ENCODE results near the gene FGF5. TPM values are rescaled to one million over a fixed set of nuclear protein-coding genes. Genes with fewer than 3 reads are reported as not detected.
"Not testable (repeated sequence)": the region's sequence is repeated elsewhere in the genome, so short reads cannot be mapped to it uniquely, and the experiment has no call there.

The FGF5 gene
- total RNA-seq, 1 donor from 2014 or later = 0.02 TPM

GRCh38 chr4:80276931-80277330 lies 10.5 kb downstream of the FGF5 start:
- no peak for DNase-seq (ENCODE audit: low spot score)
- H3K4me3 Mint-ChIP-seq (ENCODE audit: low read depth) = no peak overlapping the region
- no peaks in the 10 kb centered on the region for H3K36me3 Mint-ChIP-seq (ENCODE audit: low read depth)
- H3K4me1 Mint-ChIP-seq (ENCODE audit: low read depth) = no peaks in the 10 kb centered on the region
- H3K9me3 Mint-ChIP-seq = no peaks in the 10 kb centered on the region
- intact Hi-C loops (cut with micrococcal nuclease) = no loop called here
- H3K27ac Mint-ChIP-seq = no peak overlapping the region
- H3K27me3 Mint-ChIP-seq (ENCODE audit: low read depth) = peaks cover 14% of the 10 kb centered on the region

GRCh38 chr4:80279751-80280150 lies 13.3 kb downstream of the FGF5 start:
- H3K27ac Mint-ChIP-seq = no peak overlapping the region
- no peak for DNase-seq (ENCODE audit: low spot score)
- H3K4me3 Mint-ChIP-seq (ENCODE audit: low read depth) = no peak overlapping the region
- no peaks in the 10 kb centered on the region for H3K36me3 Mint-ChIP-seq (ENCODE audit: low read depth)
- intact Hi-C loops (cut with micrococcal nuclease) = no loop called here
- peaks cover 10% of the 10 kb centered on the region for H3K27me3 Mint-ChIP-seq (ENCODE audit: low read depth)
- H3K4me1 Mint-ChIP-seq (ENCODE audit: low read depth) = no peaks in the 10 kb centered on the region
- no peaks in the 10 kb centered on the region for H3K9me3 Mint-ChIP-seq

- no peaks in the 10 kb centered on the region for H3K4me1 Mint-ChIP-seq (ENCODE audit: low read depth)
Observed at GRCh38 chr4:80286451-80286850, 20.0 kb downstream of the FGF5 start.

GRCh38 chr4:80290665-80291064 lies 24.2 kb downstream of the FGF5 start:
- H3K27me3 Mint-ChIP-seq (ENCODE audit: low read depth); H3K4me3 Mint-ChIP-seq (ENCODE audit: low read depth); H3K9me3 Mint-ChIP-seq; H3K27ac Mint-ChIP-seq; intact Hi-C loops (cut with micrococcal nuclease); H3K36me3 Mint-ChIP-seq (ENCODE audit: low read depth); DNase-seq (ENCODE audit: low spot score); H3K4me1 Mint-ChIP-seq (ENCODE audit: low read depth): not testable (repeated sequence)

More at GRCh38 chr4:80286451-80286850, 20.0 kb downstream of the FGF5 start:
- H3K4me3 Mint-ChIP-seq (ENCODE audit: low read depth) = no peak overlapping the region
- no peaks in the 10 kb centered on the region for H3K9me3 Mint-ChIP-seq
- H3K27me3 Mint-ChIP-seq (ENCODE audit: low read depth) = peaks cover 7% of the 10 kb centered on the region
- intact Hi-C loops (cut with micrococcal nuclease) = no loop called here
- H3K36me3 Mint-ChIP-seq (ENCODE audit: low read depth) = no peaks in the 10 kb centered on the region
- DNase-seq (ENCODE audit: low spot score) = no peak
- no peak overlapping the region for H3K27ac Mint-ChIP-seq

- Mint-ChIP-seq H3K9me3 (no peaks in the 10 kb centered on the region), H3K36me3 (ENCODE audit: low read depth) (no peaks in the 10 kb centered on the region), H3K4me1 (ENCODE audit: low read depth) (no peaks in the 10 kb centered on the region), H3K4me3 (ENCODE audit: low read depth) (no peak overlapping the region), H3K27ac (no peak overlapping the region), H3K27me3 (ENCODE audit: low read depth) (peaks cover 3% of the 10 kb centered on the region)
- no peak for DNase-seq (ENCODE audit: low spot score)
- intact Hi-C loops (cut with micrococcal nuclease) = no loop called here
Observed at GRCh38 chr4:80294206-80294605, 27.7 kb downstream of the FGF5 start.

GRCh38 chr4:80295336-80295735 lies 28.9 kb downstream of the FGF5 start:
- no peaks in the 10 kb centered on the region for H3K9me3 Mint-ChIP-seq
- DNase-seq (ENCODE audit: low spot score) = no peak
- H3K4me1 Mint-ChIP-seq (ENCODE audit: low read depth) = no peaks in the 10 kb centered on the region
- intact Hi-C loops (cut with micrococcal nuclease) = no loop called here
- no peak overlapping the region for H3K4me3 Mint-ChIP-seq (ENCODE audit: low read depth)
- no peaks in the 10 kb centered on the region for H3K36me3 Mint-ChIP-seq (ENCODE audit: low read depth)
- H3K27me3 Mint-ChIP-seq (ENCODE audit: low read depth) = peaks cover 3% of the 10 kb centered on the region
- no peak overlapping the region for H3K27ac Mint-ChIP-seq

GRCh38 chr4:80295826-80296225 lies 29.4 kb downstream of the FGF5 start:
- no peaks in the 10 kb centered on the region for H3K4me1 Mint-ChIP-seq (ENCODE audit: low read depth)
- DNase-seq (ENCODE audit: low spot score) = no peak
- H3K4me3 Mint-ChIP-seq (ENCODE audit: low read depth) = no peak overlapping the region
- no peaks in the 10 kb centered on the region for H3K9me3 Mint-ChIP-seq
- H3K27me3 Mint-ChIP-seq (ENCODE audit: low read depth) = peaks cover 3% of the 10 kb centered on the region
- intact Hi-C loops (cut with micrococcal nuclease) = no loop called here
- H3K27ac Mint-ChIP-seq = no peak overlapping the region
- no peaks in the 10 kb centered on the region for H3K36me3 Mint-ChIP-seq (ENCODE audit: low read depth)

GRCh38 chr4:80301884-80302283 lies 35.4 kb downstream of the FGF5 start:
- H3K36me3 Mint-ChIP-seq (ENCODE audit: low read depth) = no peaks in the 10 kb centered on the region
- intact Hi-C loops (cut with micrococcal nuclease) = no loop called here

GRCh38 chr4:80302616-80303223 lies 36.3 kb downstream of the FGF5 start:
- no peak for DNase-seq (ENCODE audit: low spot score)
- H3K27me3 Mint-ChIP-seq (ENCODE audit: low read depth) = peaks cover 2% of the 10 kb centered on the region
- H3K36me3 Mint-ChIP-seq (ENCODE audit: low read depth) = no peaks in the 10 kb centered on the region
- intact Hi-C loops (cut with micrococcal nuclease) = no loop called here
- H3K27ac Mint-ChIP-seq = no peak overlapping the region
- H3K4me1 Mint-ChIP-seq (ENCODE audit: low read depth) = no peaks in the 10 kb centered on the region
- H3K9me3 Mint-ChIP-seq = no peaks in the 10 kb centered on the region
- H3K4me3 Mint-ChIP-seq (ENCODE audit: low read depth) = no peak overlapping the region

More at GRCh38 chr4:80301884-80302283, 35.4 kb downstream of the FGF5 start:
- no peak overlapping the region for H3K27ac Mint-ChIP-seq
- peaks cover 2% of the 10 kb centered on the region for H3K27me3 Mint-ChIP-seq (ENCODE audit: low read depth)
- no peaks in the 10 kb centered on the region for H3K4me1 Mint-ChIP-seq (ENCODE audit: low read depth)
- no peak overlapping the region for H3K4me3 Mint-ChIP-seq (ENCODE audit: low read depth)
- no peaks in the 10 kb centered on the region for H3K9me3 Mint-ChIP-seq
- no peak for DNase-seq (ENCODE audit: low spot score)

- Mint-ChIP-seq H3K9me3 (no peaks in the 10 kb centered on the region), H3K36me3 (ENCODE audit: low read depth) (no peaks in the 10 kb centered on the region), H3K27ac (no peak overlapping the region), H3K4me1 (ENCODE audit: low read depth) (no peaks in the 10 kb centered on the region), H3K27me3 (ENCODE audit: low read depth) (no peaks in the 10 kb centered on the region), H3K4me3 (ENCODE audit: low read depth) (no peak overlapping the region)
- DNase-seq (ENCODE audit: low spot score) = no peak
- intact Hi-C loops (cut with micrococcal nuclease) = no loop called here
Observed at GRCh38 chr4:80305466-80305865, 39.0 kb downstream of the FGF5 start.

GRCh38 chr4:80306260-80306659 lies 39.8 kb downstream of the FGF5 start:
- Mint-ChIP-seq H3K27me3 (ENCODE audit: low read depth) (no peaks in the 10 kb centered on the region), H3K4me1 (ENCODE audit: low read depth) (no peaks in the 10 kb centered on the region), H3K9me3 (no peaks in the 10 kb centered on the region), H3K4me3 (ENCODE audit: low read depth) (no peak overlapping the region), H3K27ac (no peak overlapping the region), H3K36me3 (ENCODE audit: low read depth) (no peaks in the 10 kb centered on the region)
- DNase-seq (ENCODE audit: low spot score) = no peak
- intact Hi-C loops (cut with micrococcal nuclease) = no loop called here

- H3K27me3 Mint-ChIP-seq (ENCODE audit: low read depth) = no peaks in the 10 kb centered on the region
- no peak overlapping the region for H3K27ac Mint-ChIP-seq
- H3K4me3 Mint-ChIP-seq (ENCODE audit: low read depth) = no peak overlapping the region
- intact Hi-C loops (cut with micrococcal nuclease) = no loop called here
- H3K36me3 Mint-ChIP-seq (ENCODE audit: low read depth) = no peaks in the 10 kb centered on the region
- no peaks in the 10 kb centered on the region for H3K4me1 Mint-ChIP-seq (ENCODE audit: low read depth)
- DNase-seq (ENCODE audit: low spot score) = no peak
- no peaks in the 10 kb centered on the region for H3K9me3 Mint-ChIP-seq
Observed at GRCh38 chr4:80307183-80307735, 40.8 kb downstream of the FGF5 start.

- DNase-seq (ENCODE audit: low spot score) = no peak
Observed at GRCh38 chr4:80307774-80308465, 41.5 kb downstream of the FGF5 start.

More at GRCh38 chr4:80307774-80308465, 41.5 kb downstream of the FGF5 start:
- Mint-ChIP-seq H3K27me3 (ENCODE audit: low read depth) (no peaks in the 10 kb centered on the region), H3K27ac (no peak overlapping the region), H3K4me3 (ENCODE audit: low read depth) (no peak overlapping the region), H3K36me3 (ENCODE audit: low read depth) (no peaks in the 10 kb centered on the region), H3K4me1 (ENCODE audit: low read depth) (no peaks in the 10 kb centered on the region), H3K9me3 (no peaks in the 10 kb centered on the region)
- intact Hi-C loops (cut with micrococcal nuclease) = no loop called here

All from activated T-helper 2 cell treated with anti-CD3 and anti-CD28 coated beads, Interferon-gamma antibody, Interleukin-2, Interleukin-4, amounts not matched to agents 10 μg/mL and 5 μg/mL and 100 μg/mL, durations not matched to agents 14 hours and 24 hours and 36 hours (primary cell).